Prostate gland (tissue), 2 donors: ENCODE data around the gene FRMD4B.

Experiments used
- POLR2A ChIP-seq: fragments of 450-650 bp; IDR thresholded peaks from one replicate; pipeline ENCODE4 v1.6.1; 2016; ENCODE audit warnings: antibody characterized with exemption, mild to moderate bottlenecking
- POLR2AphosphoS5 ChIP-seq: sonication (generic); formaldehyde crosslinking; IDR thresholded peaks from one replicate; pipeline ENCODE4 v1.6.1; 2017; ENCODE audit warnings: antibody characterized with exemption
- TF ChIP-seq, protein P1 (sequence below), 4 experiments: fragments of 200-600 bp in 2 of 4; fragments of 450-650 bp in 2 of 4; sonication (generic) in 2 of 4; IDR thresholded peaks; 1 replicate in 3 of 4; 2 replicates in 1 of 4; pipeline ENCODE4 v1.5.1; 2016 to 2019; ENCODE audit warnings: antibody characterized with exemption in 4 of 4, mild to moderate bottlenecking in 2 of 4, moderate library complexity in 2 of 4

DNA sequence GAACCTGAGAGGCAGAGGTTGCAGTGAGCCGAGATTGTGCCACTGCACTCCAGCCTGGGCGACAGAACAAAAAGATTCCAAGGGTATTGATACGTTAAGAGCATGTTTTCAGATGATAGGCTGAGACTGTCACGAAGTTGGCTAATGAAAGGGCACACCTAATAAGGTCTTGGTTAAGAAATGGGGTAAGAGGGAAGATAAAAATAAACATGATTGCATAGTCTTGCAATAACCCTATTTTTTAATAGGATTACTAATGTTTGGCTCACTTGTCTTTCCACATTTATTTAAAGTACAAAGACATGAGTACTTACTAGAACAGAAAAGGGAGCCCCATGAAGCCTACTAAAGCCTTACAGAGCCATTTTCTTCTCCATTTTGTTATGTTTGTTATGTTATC, 109.0 kb downstream of the FRMD4B start:
- TF ChIP-seq, protein P1, sequence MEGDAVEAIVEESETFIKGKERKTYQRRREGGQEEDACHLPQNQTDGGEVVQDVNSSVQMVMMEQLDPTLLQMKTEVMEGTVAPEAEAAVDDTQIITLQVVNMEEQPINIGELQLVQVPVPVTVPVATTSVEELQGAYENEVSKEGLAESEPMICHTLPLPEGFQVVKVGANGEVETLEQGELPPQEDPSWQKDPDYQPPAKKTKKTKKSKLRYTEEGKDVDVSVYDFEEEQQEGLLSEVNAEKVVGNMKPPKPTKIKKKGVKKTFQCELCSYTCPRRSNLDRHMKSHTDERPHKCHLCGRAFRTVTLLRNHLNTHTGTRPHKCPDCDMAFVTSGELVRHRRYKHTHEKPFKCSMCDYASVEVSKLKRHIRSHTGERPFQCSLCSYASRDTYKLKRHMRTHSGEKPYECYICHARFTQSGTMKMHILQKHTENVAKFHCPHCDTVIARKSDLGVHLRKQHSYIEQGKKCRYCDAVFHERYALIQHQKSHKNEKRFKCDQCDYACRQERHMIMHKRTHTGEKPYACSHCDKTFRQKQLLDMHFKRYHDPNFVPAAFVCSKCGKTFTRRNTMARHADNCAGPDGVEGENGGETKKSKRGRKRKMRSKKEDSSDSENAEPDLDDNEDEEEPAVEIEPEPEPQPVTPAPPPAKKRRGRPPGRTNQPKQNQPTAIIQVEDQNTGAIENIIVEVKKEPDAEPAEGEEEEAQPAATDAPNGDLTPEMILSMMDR (IDR thresholded peaks at IDR 0.05) = no peak
- TF ChIP-seq POLR2A (no peak), POLR2AphosphoS5 (no peak)
